ENCODE results near the gene TMEM151B. TPM values are rescaled to one million over a fixed set of nuclear protein-coding genes. Genes with fewer than 3 reads are reported as not detected.

TMEM151B gene
- total RNA-seq, 1 donor from 2014 or later: not detected

DNA sequence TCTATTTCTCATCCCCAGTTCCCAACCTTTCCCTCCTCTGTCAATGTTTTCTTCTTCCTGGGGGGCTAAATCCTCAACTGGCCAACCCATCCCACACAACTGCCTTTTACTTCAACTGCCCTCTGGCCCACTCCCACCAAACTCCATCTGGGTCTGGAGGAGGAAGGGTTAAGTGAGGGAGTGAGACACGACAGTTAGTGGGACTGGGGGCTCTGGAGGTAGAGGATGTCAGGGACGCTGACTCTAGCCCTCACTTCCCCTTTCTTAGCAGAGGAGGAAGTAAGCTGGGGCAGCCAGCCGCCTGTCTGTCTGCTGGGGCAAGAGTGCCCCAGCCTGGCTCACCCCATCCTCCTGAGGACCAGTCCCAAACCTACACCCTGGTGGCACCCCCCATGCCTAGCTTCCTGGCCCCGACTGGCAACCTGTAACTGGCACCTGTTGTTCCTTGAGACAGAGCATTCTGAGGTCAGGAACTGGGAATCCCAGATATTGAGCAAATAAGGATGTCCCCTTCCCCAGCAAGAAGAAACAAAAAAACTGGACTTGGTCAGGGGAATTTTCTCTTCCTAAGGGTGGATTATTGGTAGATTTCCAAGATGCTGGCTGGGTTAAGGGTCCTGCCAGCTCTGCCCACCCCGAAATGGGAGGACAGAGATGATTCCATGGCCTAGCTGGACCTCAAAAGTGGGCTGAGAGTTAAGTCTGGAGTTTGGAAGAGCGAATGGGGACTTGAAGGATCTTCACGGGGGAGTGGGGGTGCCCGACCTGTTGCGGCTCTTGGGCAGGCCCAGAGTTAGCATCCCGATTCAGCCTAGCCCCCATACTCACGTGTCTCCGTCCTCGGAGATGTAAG, 5.9 kb upstream of the TMEM151B start:
- no peak for DNase-seq (ENCODE audit: low read depth in 2 of 2)

DNA sequence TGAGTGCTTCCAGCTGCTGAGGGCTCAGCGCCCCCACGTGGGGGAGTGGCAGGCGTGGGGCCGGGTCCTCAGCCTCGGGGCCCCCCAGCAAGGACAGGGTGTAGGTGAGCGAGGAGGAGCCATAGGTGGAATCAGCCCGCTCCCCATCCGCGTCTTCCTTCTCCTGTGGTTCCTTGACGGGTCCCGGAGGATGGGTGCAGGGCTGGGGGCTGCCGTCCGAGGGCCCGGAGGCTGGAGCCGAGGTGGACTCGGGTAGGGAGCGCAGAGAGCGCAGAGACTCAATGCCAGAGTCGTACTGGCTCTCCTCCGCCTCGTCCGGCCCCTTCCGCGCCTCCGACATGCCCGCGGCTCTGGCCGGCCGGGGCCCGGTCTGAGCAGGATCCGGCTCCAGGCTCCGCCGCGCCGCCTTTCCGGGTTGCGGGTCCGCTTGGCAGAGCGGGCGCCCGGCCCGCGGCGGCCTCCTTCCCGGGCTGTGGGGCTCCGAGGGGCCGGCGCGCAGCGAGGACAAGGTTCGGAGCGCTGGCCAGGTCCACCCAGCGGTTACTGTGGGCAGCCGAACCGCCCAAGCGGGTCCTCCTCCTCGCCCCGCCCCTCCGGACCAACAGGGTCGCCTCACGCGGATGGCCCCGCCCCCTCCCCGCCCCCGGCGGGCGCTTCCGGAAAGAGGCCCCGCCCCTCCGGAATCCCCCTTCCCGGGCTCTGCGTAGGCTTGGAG, 5.1 kb upstream of the TMEM151B start, which contains the start of gene NFKBIE:
NFKBIE (minus strand) TSS at position 545 of the 715 bp plus-strand sequence; CDS start at position 340, 205 bp downstream.
- DNase-seq (ENCODE audit: low read depth in 2 of 2): peak; percentile 75 to 92

DNA sequence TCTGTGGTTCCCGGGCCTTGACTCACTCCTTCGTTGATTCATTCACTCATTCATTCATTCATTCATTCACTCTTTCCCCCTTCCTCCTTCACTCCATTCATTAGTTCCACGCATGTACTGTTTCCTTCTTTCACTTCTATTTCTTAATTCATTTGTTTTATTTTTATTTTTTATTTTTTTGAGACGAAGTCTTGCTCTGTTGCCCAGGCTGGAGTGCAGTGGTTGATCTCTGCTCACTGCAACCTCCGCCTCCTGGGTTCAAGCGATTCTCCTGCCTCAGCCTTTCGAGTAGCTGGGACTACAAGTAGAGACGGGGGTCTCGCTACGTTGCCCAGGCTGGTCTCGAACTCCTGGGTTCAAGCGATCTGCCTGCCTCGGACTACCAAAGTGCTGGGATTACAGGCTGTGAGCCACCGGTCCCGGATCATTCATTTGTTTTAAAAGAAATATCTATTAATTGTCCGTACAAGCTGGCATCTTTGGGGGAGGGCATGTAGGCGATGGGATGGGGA, 4.5 kb upstream of the TMEM151B start:
- no peak for DNase-seq (ENCODE audit: low read depth in 2 of 2)

DNA sequence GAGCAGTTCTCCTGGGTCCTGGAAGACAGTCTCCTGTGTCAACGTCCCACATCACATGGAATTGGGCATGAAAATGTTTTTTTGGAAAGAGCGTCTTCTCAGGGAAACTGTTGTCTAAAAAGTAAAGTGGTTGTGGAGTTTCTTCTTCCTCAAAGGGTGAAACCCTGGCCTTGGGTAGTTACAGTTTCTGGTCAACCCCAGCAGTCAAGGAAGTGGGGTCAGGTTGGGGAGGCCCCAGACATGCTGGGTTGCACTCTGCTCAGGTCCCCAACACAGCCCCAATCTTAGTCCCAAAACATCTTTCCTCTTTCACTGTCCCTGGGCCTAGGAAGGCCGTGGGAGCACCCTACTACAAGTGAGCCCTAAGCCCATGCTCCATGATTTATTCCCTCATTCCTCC, 3.9 kb upstream of the TMEM151B start:
- no peak for DNase-seq (ENCODE audit: low read depth in 2 of 2)

- DNase-seq (ENCODE audit: low read depth in 2 of 2): no peak
These were observed 3.0 kb upstream of the TMEM151B start for GRCh38 chr6:44267252-44267651.

- peak; percentile 44 to 65 for DNase-seq (ENCODE audit: low read depth in 2 of 2)
These were observed 2.1 kb upstream of the TMEM151B start for GRCh38 chr6:44268095-44268628.

GRCh38 chr6:44269178-44269920, 901 bp upstream of the TMEM151B start:
- DNase-seq (ENCODE audit: low read depth in 2 of 2): no peak

- no peak for DNase-seq (ENCODE audit: low read depth in 2 of 2)
These were observed 516 bp downstream of the TMEM151B start for GRCh38 chr6:44270526-44271405.

DNA sequence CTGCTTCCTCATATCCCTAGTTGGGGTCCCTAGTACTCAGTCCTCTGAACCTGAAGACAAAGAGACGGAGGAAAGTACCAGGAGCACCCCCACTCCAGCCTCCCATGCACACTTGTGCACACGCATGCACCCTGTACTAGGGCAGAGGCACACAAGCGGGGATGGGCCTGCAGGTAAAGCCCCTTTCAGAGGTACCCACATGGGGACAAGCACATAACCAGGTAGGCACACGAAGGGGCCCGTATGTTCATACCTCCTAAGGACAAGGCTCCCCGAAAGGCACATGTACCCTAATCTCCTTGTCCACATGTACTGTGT, 1.1 kb downstream of the TMEM151B start:
- no peak for DNase-seq (ENCODE audit: low read depth in 2 of 2)

DNA sequence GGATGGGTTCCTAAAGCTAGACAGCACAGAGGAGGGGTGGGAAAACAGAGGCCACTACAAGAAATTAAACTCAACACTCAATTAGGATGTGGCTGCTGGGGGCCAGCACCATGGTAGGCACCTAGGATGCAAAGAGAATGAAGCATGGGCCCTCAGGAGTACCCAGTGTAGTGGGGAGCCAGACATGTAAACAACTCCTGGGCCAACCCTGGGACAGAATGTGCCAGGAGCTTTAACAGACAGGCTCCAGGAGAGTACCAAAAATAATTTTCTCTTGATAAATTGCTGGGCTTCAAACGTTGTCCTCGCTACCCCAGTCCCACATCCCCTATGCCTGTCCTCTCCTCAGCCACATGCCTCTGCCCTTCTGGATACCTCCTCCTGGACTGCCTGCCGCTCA, 1.7 kb downstream of the TMEM151B start:
- DNase-seq (ENCODE audit: low read depth in 2 of 2): no peak

DNA sequence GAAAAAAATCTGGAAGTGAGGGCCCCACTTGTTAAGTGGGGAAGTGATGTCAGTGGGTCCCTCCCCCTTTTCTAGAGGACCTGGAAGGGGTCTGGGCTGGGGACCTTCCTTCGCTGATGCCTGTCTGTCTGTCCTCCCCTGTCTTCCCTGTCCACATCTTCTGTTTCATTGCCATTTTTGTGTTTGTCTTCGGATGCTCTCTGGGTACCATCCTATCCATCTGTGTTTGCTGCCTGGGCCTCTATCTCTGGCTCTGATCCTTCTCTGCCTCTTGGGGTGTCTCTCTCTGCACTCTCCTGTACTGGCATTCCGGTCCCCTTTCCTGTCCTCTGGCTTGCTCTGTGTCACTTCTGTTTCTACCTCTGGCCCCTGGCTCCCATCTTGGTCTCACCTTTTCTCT, 2.3 kb downstream of the TMEM151B start:
- no peak for DNase-seq (ENCODE audit: low read depth in 2 of 2)

DNA sequence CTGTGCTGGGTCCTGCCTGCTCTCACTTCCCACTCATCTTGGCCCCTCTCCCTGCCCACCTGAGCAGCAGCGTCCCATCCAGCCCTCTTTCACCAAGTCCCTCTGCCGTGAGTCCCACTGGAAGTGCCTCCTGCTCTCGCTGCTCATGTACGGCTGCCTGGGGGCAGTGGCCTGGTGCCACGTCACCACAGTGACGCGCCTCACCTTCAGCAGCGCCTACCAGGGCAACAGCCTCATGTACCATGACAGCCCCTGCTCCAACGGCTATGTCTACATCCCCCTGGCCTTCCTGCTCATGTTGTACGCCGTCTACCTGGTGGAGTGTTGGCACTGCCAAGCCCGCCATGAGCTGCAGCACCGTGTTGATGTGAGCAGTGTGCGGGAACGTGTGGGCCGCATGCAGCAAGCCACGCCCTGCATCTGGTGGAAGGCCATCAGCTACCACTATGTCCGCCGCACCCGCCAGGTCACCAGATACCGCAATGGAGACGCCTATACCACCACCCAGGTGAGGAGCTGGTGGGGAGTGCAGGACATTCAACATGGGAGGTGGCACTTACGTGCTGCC, 2.8 kb downstream of the TMEM151B start:
- no peak for DNase-seq (ENCODE audit: low read depth in 2 of 2)

DNA sequence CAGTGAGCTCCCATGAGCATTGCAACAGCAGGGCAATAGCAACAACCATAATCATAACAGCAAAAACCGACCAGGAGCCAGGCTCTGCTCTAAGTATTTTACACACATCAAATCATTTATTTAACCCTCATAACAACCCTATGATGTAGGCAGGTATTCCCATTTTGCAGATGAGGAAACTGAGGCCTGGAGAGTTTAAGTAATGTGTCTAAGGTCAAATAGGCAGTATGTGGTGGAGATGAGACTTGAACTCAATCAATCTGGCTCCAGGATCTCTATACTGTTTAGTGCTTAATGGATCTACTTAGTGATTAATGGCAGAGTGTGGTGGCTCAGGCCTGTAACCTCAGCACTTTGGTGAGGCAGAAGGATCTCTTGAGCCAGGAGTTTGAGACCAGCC, 3.4 kb downstream of the TMEM151B start:
- no peak for DNase-seq (ENCODE audit: low read depth in 2 of 2)

GRCh38 chr6:44275271-44275748, 5.1 kb downstream of the TMEM151B start:
- no peak for DNase-seq (ENCODE audit: low read depth in 2 of 2)

DNA sequence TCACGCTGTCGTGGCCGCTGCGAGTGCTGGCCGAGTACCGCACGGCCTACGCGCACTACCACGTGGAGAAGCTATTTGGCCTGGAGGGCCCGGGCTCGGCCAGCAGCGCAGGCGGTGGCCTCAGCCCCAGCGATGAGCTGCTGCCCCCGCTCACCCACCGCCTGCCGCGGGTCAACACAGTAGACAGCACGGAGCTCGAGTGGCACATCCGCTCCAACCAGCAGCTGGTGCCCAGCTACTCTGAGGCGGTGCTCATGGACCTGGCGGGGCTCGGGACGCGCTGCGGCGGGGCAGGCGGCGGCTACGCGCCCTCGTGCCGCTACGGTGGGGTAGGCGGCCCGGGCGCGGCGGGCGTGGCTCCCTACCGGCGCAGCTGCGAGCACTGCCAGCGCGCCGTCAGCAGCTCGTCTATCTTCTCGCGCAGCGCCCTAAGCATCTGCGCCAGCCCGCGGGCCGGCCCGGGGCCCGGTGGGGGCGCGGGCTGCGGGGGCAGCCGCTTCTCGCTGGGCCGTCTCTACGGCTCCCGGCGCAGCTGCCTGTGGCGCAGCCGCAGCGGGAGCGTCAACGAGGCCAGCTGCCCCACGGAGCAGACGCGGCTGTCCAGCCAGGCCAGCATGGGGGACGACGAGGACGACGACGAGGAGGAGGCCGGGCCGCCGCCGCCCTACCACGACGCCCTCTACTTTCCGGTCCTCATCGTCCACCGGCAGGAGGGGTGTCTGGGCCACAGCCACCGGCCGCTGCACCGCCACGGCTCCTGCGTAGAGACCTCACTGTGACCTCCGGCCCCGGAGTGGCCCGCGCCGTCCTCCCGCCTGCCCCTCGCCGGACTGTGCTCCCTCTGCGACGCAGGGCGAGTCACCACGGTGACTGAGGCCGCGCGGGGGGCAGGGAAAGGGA, 5.7 kb downstream of the TMEM151B start:
- no peak for DNase-seq (ENCODE audit: low read depth in 2 of 2)

- no peak for DNase-seq (ENCODE audit: low read depth in 2 of 2)
These were observed 6.7 kb downstream of the TMEM151B start for GRCh38 chr6:44276667-44277640.

GRCh38 chr6:44277763-44278162, 7.5 kb downstream of the TMEM151B start:
- no peak for DNase-seq (ENCODE audit: low read depth in 2 of 2)

GRCh38 chr6:44278315-44278714, 8.1 kb downstream of the TMEM151B start:
- DNase-seq (ENCODE audit: low read depth in 2 of 2): no peak

Data from dermis microvascular lymphatic vessel endothelial cell (primary cell).